Measurements from ENCODE around the gene SPG7.

GRCh38 chr16:89476379-89476778 is 31.8 kb upstream of the SPG7 start:
- no peak for TF ChIP-seq CTCF (IDR thresholded peaks at IDR 0.05)
- no peak for TF ChIP-seq POLR2A (IDR thresholded peaks at IDR 0.05)
